IMR-90 (cell line): Measurements from ENCODE around the gene MAP3K5. TPM values are rescaled to one million over a fixed set of nuclear protein-coding genes. Genes with fewer than 3 reads are reported as not detected.

Experiments used
- ATAC-seq: fragments of 200-7000 bp; cut with Tn5 transposase; 2 replicates; pipeline ENCODE4 v1.9.1; 2020; ENCODE audit warnings: low read depth, mild to moderate bottlenecking, moderate library complexity
- BruUV-seq: library from RNA; stranded (reverse); fragments of 400-500 nt; replicated peaks from 2 replicates; lab custom pipeline; 2021; lab: Mats Ljungman, UMichigan
- CTCF ChIA-PET: fragments of 300-600 bp; formaldehyde crosslinking; extraction: SDS; loops from one replicate; lab custom pipeline; 2021; ENCODE audit warnings: antibody characterized with exemption; lab: Yijun Ruan, JAX
- POLR2A ChIA-PET: fragments of 300-600 bp; sonication (Branson Sonifier 250); formaldehyde crosslinking; loops from one replicate; lab custom pipeline; 2022; ENCODE audit warnings: antibody characterized with exemption; ENCODE audit not compliant: unreplicated experiment; lab: Charles Lee
- DNase-seq: peaks from one replicate; pipeline ENCODE4 v3.0.0; 2013
- H2AFZ ChIP-seq: replicated peaks from 2 replicates; pipeline ENCODE3; 2013; ENCODE audit warnings: low read length, mild to moderate bottlenecking; ENCODE audit not compliant: poor library complexity
- H2AK5ac ChIP-seq: 2 replicates; pipeline ENCODE4 v1.6.1; 2013; ENCODE audit warnings: low read depth, low read length, inconsistent platforms
- H2AK9ac ChIP-seq: replicated peaks from 2 replicates; pipeline ENCODE3; 2013; ENCODE audit warnings: mild to moderate bottlenecking, low read depth, low read length, moderate library complexity; ENCODE audit not compliant: poor library complexity
- H2BK120ac ChIP-seq: 2 replicates; pipeline ENCODE4 v1.6.1; 2013; ENCODE audit warnings: low read depth, low read length, inconsistent platforms
- H2BK15ac ChIP-seq: 3 replicates; pipeline ENCODE4 v1.6.1; 2013; ENCODE audit warnings: low read depth, low read length, inconsistent platforms
- H2BK20ac ChIP-seq: 2 replicates; pipeline ENCODE4 v1.6.1; 2013; ENCODE audit warnings: low read depth, mild to moderate bottlenecking, inconsistent platforms, low read length, moderate library complexity
- H2BK5ac ChIP-seq: 2 replicates; pipeline ENCODE4 v1.6.1; 2013; ENCODE audit warnings: mild to moderate bottlenecking, low read depth, low read length, inconsistent platforms; ENCODE audit not compliant: poor library complexity, severe bottlenecking
- H3K14ac ChIP-seq: replicated peaks from 2 replicates; pipeline ENCODE4 v1.6.1; 2013; ENCODE audit warnings: low read depth, low read length, inconsistent platforms
- H3K18ac ChIP-seq: 2 replicates; pipeline ENCODE4 v1.6.1; 2013; ENCODE audit warnings: low read depth, low read length, control low read depth
- H3K23ac ChIP-seq: 2 replicates; pipeline ENCODE4 v1.6.1; 2013; ENCODE audit warnings: low read depth, low read length, inconsistent platforms
- H3K27ac ChIP-seq: 2 replicates; pipeline ENCODE4 v1.5.1; 2013; ENCODE audit warnings: mild to moderate bottlenecking, control low read depth, low read length; ENCODE audit not compliant: insufficient read depth
- H3K27me3 ChIP-seq: 2 replicates; pipeline ENCODE4 v1.6.1; 2013; ENCODE audit warnings: low read length; ENCODE audit not compliant: control insufficient read depth, insufficient read depth
- H3K36me3 ChIP-seq: 2 replicates; pipeline ENCODE4 v1.6.1; 2013; ENCODE audit warnings: low read length, mixed read lengths; ENCODE audit not compliant: control insufficient read depth, insufficient read depth
- H3K4ac ChIP-seq: 2 replicates; pipeline ENCODE4 v1.6.1; 2013; ENCODE audit warnings: low read depth, low read length, inconsistent platforms
- H3K4me1 ChIP-seq: 2 replicates; pipeline ENCODE4 v1.6.1; 2013; ENCODE audit warnings: low read length, mixed read lengths; ENCODE audit not compliant: control insufficient read depth, insufficient read depth
- H3K4me2 ChIP-seq: 2 replicates; pipeline ENCODE4 v1.6.1; 2013; ENCODE audit warnings: low read depth, mild to moderate bottlenecking, control low read depth, low read length, moderate library complexity
- H3K4me3 ChIP-seq: 2 replicates; pipeline ENCODE4 v1.5.1; 2013; ENCODE audit warnings: low read depth, mild to moderate bottlenecking, control low read depth, low read length, moderate library complexity; ENCODE audit not compliant: insufficient read depth
- H3K56ac ChIP-seq: 2 replicates; pipeline ENCODE4 v1.6.1; 2013; ENCODE audit warnings: low read length, inconsistent platforms; ENCODE audit not compliant: insufficient read depth; ENCODE audit errors: extremely low read depth
- H3K79me1 ChIP-seq, 2 experiments: 2 replicates each; pipeline ENCODE4 v1.6.1; 2013; ENCODE audit warnings: low read length in 2 of 2, inconsistent platforms in 1 of 2, low read depth in 1 of 2
- H3K9ac ChIP-seq: 2 replicates; pipeline ENCODE4 v1.6.1; 2013; ENCODE audit warnings: low read depth, low read length, control low read depth
- H3K9me1 ChIP-seq: 2 replicates; pipeline ENCODE4 v1.6.1; 2013; ENCODE audit warnings: low read length, inconsistent platforms; ENCODE audit not compliant: insufficient read depth
- H3K9me3 ChIP-seq: 2 replicates; pipeline ENCODE4 v1.6.1; 2013; ENCODE audit warnings: low read length; ENCODE audit not compliant: control insufficient read depth, insufficient read depth
- H4K20me1 ChIP-seq: 2 replicates; pipeline ENCODE4 v1.6.1; 2013; ENCODE audit warnings: low read length, inconsistent platforms; ENCODE audit not compliant: insufficient read depth
- H4K5ac ChIP-seq: 2 replicates; pipeline ENCODE4 v1.6.1; 2013; ENCODE audit warnings: mild to moderate bottlenecking, low read depth, low read length, control low read depth
- H4K8ac ChIP-seq, 2 experiments: 2 replicates each; pipeline ENCODE4 v1.6.1; 2013; ENCODE audit warnings: low read depth in 2 of 2, low read length in 2 of 2, control low read depth in 1 of 2, inconsistent platforms in 1 of 2
- H4K91ac ChIP-seq: 2 replicates; pipeline ENCODE4 v1.6.1; 2013; ENCODE audit warnings: low read depth, low read length, inconsistent platforms; ENCODE audit not compliant: insufficient read depth
- BHLHE40 ChIP-seq: fragments of 150-350 bp; IDR thresholded peaks from 2 replicates; pipeline ENCODE4 v1.6.1; 2016; ENCODE audit warnings: mild to moderate bottlenecking, low read depth, low read length
- CEBPB ChIP-seq: IDR thresholded peaks from 2 replicates; pipeline ENCODE4 v1.6.1; 2012; ENCODE audit warnings: low read depth, low read length, improper control_type of control experiment
- CHD1 ChIP-seq: IDR thresholded peaks from 2 replicates; pipeline ENCODE4 v1.6.1; 2012; ENCODE audit warnings: low read depth, low read length, improper control_type of control experiment
- CTCF ChIP-seq: conservative IDR thresholded peaks from 2 replicates; pipeline ENCODE4 v1.5.1; 2012; ENCODE audit warnings: mild to moderate bottlenecking, low read depth, low read length, improper control_type of control experiment
- ELK1 ChIP-seq: fragments of 150-350 bp; IDR thresholded peaks from 2 replicates; pipeline ENCODE4 v1.6.1; 2016; ENCODE audit warnings: low read depth, mild to moderate bottlenecking, low read length, moderate library complexity, borderline replicate concordance
- FOS ChIP-seq: fragments of 150-350 bp; IDR thresholded peaks from 2 replicates; pipeline ENCODE4 v1.6.1; 2016; ENCODE audit warnings: low read depth, low read length
- MAFK ChIP-seq: IDR thresholded peaks from 2 replicates; pipeline ENCODE4 v1.6.1; 2012; ENCODE audit warnings: low read depth, low read length, improper control_type of control experiment
- MAZ ChIP-seq: IDR thresholded peaks from 2 replicates; pipeline ENCODE4 v1.6.1; 2012; ENCODE audit warnings: low read depth, mild to moderate bottlenecking, low read length, improper control_type of control experiment, moderate library complexity, borderline replicate concordance
- NFE2L2 ChIP-seq: fragments of 150-350 bp; IDR thresholded peaks from 2 replicates; pipeline ENCODE4 v1.6.1; 2016; ENCODE audit warnings: low read depth, mild to moderate bottlenecking, low read length
- POLR2A ChIP-seq: IDR thresholded peaks from 2 replicates; pipeline ENCODE4 v1.6.1; 2012; ENCODE audit warnings: mild to moderate bottlenecking, low read depth, low read length
- RAD21 ChIP-seq: IDR thresholded peaks from 2 replicates; pipeline ENCODE4 v1.6.1; 2012; ENCODE audit warnings: low read length, improper control_type of control experiment
- RCOR1 ChIP-seq: IDR thresholded peaks from 2 replicates; pipeline ENCODE4 v1.6.1; 2012; ENCODE audit warnings: mild to moderate bottlenecking, low read length, improper control_type of control experiment; ENCODE audit not compliant: insufficient replicate concordance
- RFX5 ChIP-seq: IDR thresholded peaks from 2 replicates; pipeline ENCODE4 v1.8.0; 2012; ENCODE audit warnings: low read depth, mild to moderate bottlenecking, low read length, moderate library complexity
- SMC3 ChIP-seq: fragments of 150-350 bp; IDR thresholded peaks from 2 replicates; pipeline ENCODE4 v1.6.1; 2016; ENCODE audit warnings: low read depth, mild to moderate bottlenecking, antibody characterized with exemption, low read length, moderate library complexity
- USF2 ChIP-seq: fragments of 150-350 bp; IDR thresholded peaks from 2 replicates; pipeline ENCODE4 v1.6.1; 2017; ENCODE audit warnings: mild to moderate bottlenecking, antibody characterized with exemption, low read length, low read depth
- WGBS, 2 experiments: methylation state at CpG; one replicate each; pipeline versions ENCODE4 v1.1.5 to v1.1.7; 2013; ENCODE audit warnings: missing lambda C conversion rate in 2 of 2; ENCODE audit not compliant: insufficient read length in 1 of 2; ENCODE audit errors: extremely low coverage in 2 of 2; 5-methylcytosine and 5-hydroxymethylcytosine counted together
- dilution Hi-C: fragments of 300-500 bp; cut with HindIII; formaldehyde crosslinking; loops from one replicate; pipeline ENCODE4 v1.14.3; 2018; ENCODE audit warnings: low sequenced_read_pairs; ENCODE audit not compliant: unreplicated experiment
- in situ Hi-C: fragments of 300-500 bp; cut with MboI; formaldehyde crosslinking; loops from 3 replicates; pipeline ENCODE4 v1.14.3; 2019; ENCODE audit warnings: low sequenced_read_pairs, inconsistent platforms, mixed read lengths
- intact Hi-C: fragments of 100-400 bp; cut with micrococcal nuclease; formaldehyde crosslinking; loops from 2 replicates; pipeline ENCODE4 v1.10.0; 2022
- polyA plus RNA-seq, 3 experiments: library from polyadenylated mRNA; depleted of rRNA; stranded (reverse); fragments of >200 nt; gene quantifications; 2 replicates each; pipeline ENCODE4 v1.2.3, GENCODE V29; 2012; ENCODE audit warnings: low replicate concordance in 1 of 3
- total RNA-seq: library from RNA; depleted of rRNA; stranded (reverse); fragments of >200 nt; gene quantifications from 2 replicates; pipeline ENCODE4 v1.2.3, GENCODE V29; 2012

Gene MAP3K5
- total and polyA plus RNA-seq, 2 of the 4 experiments (the other 2 are of a cell fraction): 5.4 to 17.6 TPM

GRCh38 chr6:136599329-136600011 is 192.8 kb downstream of the MAP3K5 start:
- Histone ChIP-seq H3K4me2 (no peak overlapping the region), H3K23ac (peak overlapping the region; percentile 74; the same call in 1 of the 2 replicates), H2AK5ac (peak overlapping the region; percentile 76), H3K36me3 (peaks cover 6% of the 10 kb centered on the region; the same call in 1 of the 2 replicates), H3K27me3 (no peaks in the 10 kb centered on the region), H3K79me1 (peaks cover 13 to 69% of the 10 kb centered on the region in 2 experiments; a peak in 3 of 4 replicates), H3K4me3 (no peak overlapping the region), H2BK5ac (no peak overlapping the region), H3K14ac (peak overlapping the region; percentile 55; the same call in 1 of the 2 replicates), H3K27ac (no peak overlapping the region), H2BK20ac (peak overlapping the region; percentile 62; the same call in 1 of the 2 replicates), H3K9me3 (no peaks in the 10 kb centered on the region), H3K56ac (no peak overlapping the region), H3K9me1 (peaks cover 12% of the 10 kb centered on the region), H3K4me1 (peaks cover 11% of the 10 kb centered on the region), H4K20me1 (no peaks in the 10 kb centered on the region), H3K18ac (no peak overlapping the region; the same call in 1 of the 2 replicates), H4K91ac (no peak overlapping the region), H2AK9ac (no peak overlapping the region), H2BK15ac (peak overlapping the region; percentile 81; the same call in 1 of the 3 replicates), H3K4ac (peak overlapping the region; percentile 74), H3K9ac (no peak overlapping the region), H4K8ac (peak overlapping the region in 1 of 2 experiments; percentile 65; a peak in 1 of 4 replicates), H4K5ac (no peak overlapping the region), H2BK120ac (peak overlapping the region; percentile 32; the same call in 1 of the 2 replicates), H2AFZ (no peak overlapping the region)
- DNase-seq (peak; percentile 33), ATAC-seq (no peak)
- ChIA-PET POLR2A (no interaction called here), CTCF (no interaction called here)
- TF ChIP-seq CTCF (no peak), RFX5 (no peak), ELK1 (no peak), CHD1 (no peak), NFE2L2 (no peak), BHLHE40 (no peak), FOS (no peak), USF2 (no peak), CEBPB (no peak), MAFK (no peak), MAZ (no peak), SMC3 (no peak), RAD21 (no peak), POLR2A (no peak), RCOR1 (no peak)
- no CpG with 5 or more reads among the region's 10 CpGs for WGBS, 2 experiments
- dilution Hi-C loops (no loop called here), intact Hi-C loops (no loop called here), in situ Hi-C loops (loop anchor here (5.0 kb wide), 1 partner anchor 193 kb away; the partner anchor contains the start of gene MAP3K5)
- no TSS peak for BruUV-seq
